Activated B cell treated with CpG ODN at 0.5 μM for 24 hours (primary cell): Measurements from ENCODE around the gene MCF2L2. TPM values are rescaled to one million over a fixed set of nuclear protein-coding genes. Genes with fewer than 3 reads are reported as not detected.
A peak's percentile ranks its signal among the peaks of the same experiment; 100 is the strongest.

Source experiments
- ATAC-seq: fragments of 200-7000 bp; cut with Tn5 transposase; one replicate; pipeline ENCODE4 v1.10.0; 2021; ENCODE audit warnings: low read depth, mild to moderate bottlenecking, moderate library complexity
- CTCF ChIA-PET: fragments of 350-600 bp; sonication (Branson Sonifier 250); formaldehyde crosslinking; loops from one replicate; lab custom pipeline; 2021; ENCODE audit warnings: antibody characterized with exemption; lab: Charles Lee
- POLR2A ChIA-PET: fragments of 350-600 bp; sonication (Branson Sonifier 250); formaldehyde crosslinking; loops from one replicate; lab custom pipeline; 2021; ENCODE audit warnings: antibody characterized with exemption; lab: Charles Lee
- DNase-seq: peaks from one replicate; pipeline ENCODE4 v3.0.0; 2022
- H3K27ac Mint-ChIP-seq: one replicate; pipeline ENCODE4 v1.8.0; 2020; ENCODE audit warnings: mixed read lengths
- H3K27me3 Mint-ChIP-seq: one replicate; pipeline ENCODE4 v1.8.0; 2021; ENCODE audit warnings: mixed read lengths
- H3K36me3 Mint-ChIP-seq: one replicate; pipeline ENCODE4 v1.8.0; 2021; ENCODE audit warnings: low read depth, mixed read lengths
- H3K4me1 Mint-ChIP-seq: one replicate; pipeline ENCODE4 v1.8.0; 2021; ENCODE audit warnings: mixed read lengths
- H3K4me3 Mint-ChIP-seq: one replicate; pipeline ENCODE4 v1.8.0; 2020; ENCODE audit warnings: mild to moderate bottlenecking, mixed read lengths
- H3K9me3 Mint-ChIP-seq: one replicate; pipeline ENCODE4 v1.8.0; 2020; ENCODE audit warnings: mixed read lengths
- CTCF ChIP-seq: fragments of 200-600 bp; IDR thresholded peaks from one replicate; pipeline ENCODE4 v1.8.0; 2022; ENCODE audit warnings: antibody characterized with exemption, mild to moderate bottlenecking
- intact Hi-C: fragments of 100-400 bp; cut with micrococcal nuclease; formaldehyde crosslinking; loops from one replicate; pipeline ENCODE4 v1.15.1; 2024
- total RNA-seq: library from RNA; stranded (reverse); gene quantifications from 2 replicates; pipeline ENCODE4 v1.2.3, GENCODE V29; 2022

The MCF2L2 gene
- total RNA-seq, 1 donor from 2014 or later = 2.4 TPM

- H3K9me3 Mint-ChIP-seq = no peaks in the 10 kb centered on the region
- no peak for DNase-seq
- peaks cover under 1% of the 10 kb centered on the region for H3K36me3 Mint-ChIP-seq
- intact Hi-C loops = no loop called here
- POLR2A ChIA-PET = no interaction called here
- H3K4me1 Mint-ChIP-seq = peaks cover 11% of the 10 kb centered on the region
- TF ChIP-seq CTCF = no peak
- peak; percentile 93 for ATAC-seq
- CTCF ChIA-PET = no interaction called here
- no peak overlapping the region for H3K4me3 Mint-ChIP-seq
- H3K27ac Mint-ChIP-seq = peak overlapping the region; percentile 67
- no peaks in the 10 kb centered on the region for H3K27me3 Mint-ChIP-seq
Measured at GRCh38 chr3:183460081-183461055, 31.9 kb upstream of the MCF2L2 start.

GRCh38 chr3:183455089-183455488 lies 26.7 kb upstream of the MCF2L2 start:
- Mint-ChIP-seq H3K36me3 (peaks cover 21% of the 10 kb centered on the region), H3K27me3 (no peaks in the 10 kb centered on the region), H3K27ac (no peak overlapping the region), H3K4me1 (no peaks in the 10 kb centered on the region), H3K9me3 (no peaks in the 10 kb centered on the region), H3K4me3 (no peak overlapping the region)
- DNase-seq = no peak
- ChIA-PET POLR2A (no interaction called here), CTCF (interaction anchor here (1.3 kb wide), 1 partner anchor 312 kb away, joined by 4 read pairs; no protein-coding TSS in a partner anchor)
- TF ChIP-seq CTCF = no peak
- ATAC-seq = no peak
- intact Hi-C loops = no loop called here

- TF ChIP-seq CTCF = no peak
- no peak overlapping the region for H3K27ac Mint-ChIP-seq
- intact Hi-C loops = no loop called here
- ChIA-PET POLR2A (no interaction called here), CTCF (no interaction called here)
- no peak overlapping the region for H3K4me3 Mint-ChIP-seq
- H3K36me3 Mint-ChIP-seq = peaks cover 21% of the 10 kb centered on the region
- ATAC-seq (no peak), DNase-seq (no peak)
- no peaks in the 10 kb centered on the region for H3K27me3 Mint-ChIP-seq
- peaks cover 2% of the 10 kb centered on the region for H3K4me1 Mint-ChIP-seq
- no peaks in the 10 kb centered on the region for H3K9me3 Mint-ChIP-seq
Measured at GRCh38 chr3:183454064-183454463, 25.6 kb upstream of the MCF2L2 start.

- no peak overlapping the region for H3K4me3 Mint-ChIP-seq
- intact Hi-C loops = no loop called here
- ATAC-seq (no peak), DNase-seq (no peak)
- no peaks in the 10 kb centered on the region for H3K9me3 Mint-ChIP-seq
- H3K27ac Mint-ChIP-seq = no peak overlapping the region
- CTCF ChIA-PET = no interaction called here
- H3K27me3 Mint-ChIP-seq = no peaks in the 10 kb centered on the region
- peaks cover 24% of the 10 kb centered on the region for H3K36me3 Mint-ChIP-seq
- no peak for TF ChIP-seq CTCF
- H3K4me1 Mint-ChIP-seq = peaks cover 16% of the 10 kb centered on the region
- POLR2A ChIA-PET = no interaction called here
Measured at GRCh38 chr3:183449791-183450190, 21.4 kb upstream of the MCF2L2 start.

- Mint-ChIP-seq H3K36me3 (peaks cover 23% of the 10 kb centered on the region), H3K9me3 (no peaks in the 10 kb centered on the region), H3K27ac (no peak overlapping the region), H3K4me3 (no peak overlapping the region), H3K4me1 (peaks cover 16% of the 10 kb centered on the region), H3K27me3 (no peaks in the 10 kb centered on the region)
- intact Hi-C loops = no loop called here
- DNase-seq (no peak), ATAC-seq (no peak)
- POLR2A ChIA-PET = no interaction called here
- no peak for TF ChIP-seq CTCF
- CTCF ChIA-PET = no interaction called here
Measured at GRCh38 chr3:183449391-183449790, 21.0 kb upstream of the MCF2L2 start.
